GM10266 (cell line): ENCODE data around the gene B3GNT2.

ENCODE experiments used
- DNase-seq: peaks from one replicate; pipeline ENCODE4 v3.0.0; 2012; ENCODE audit errors: extremely low spot score
- CTCF ChIP-seq: IDR thresholded peaks from 2 replicates; pipeline ENCODE4 v1.5.1; 2012; ENCODE audit warnings: mild to moderate bottlenecking, low read depth; ENCODE audit not compliant: control insufficient read depth, insufficient read depth; ENCODE audit errors: missing control alignments

B3GNT2 gene

GRCh38 chr2:62186156-62186905 lies 9.6 kb upstream of the B3GNT2 start:
- no peak for DNase-seq
- no peak for TF ChIP-seq CTCF

GRCh38 chr2:62187246-62187645 lies 8.7 kb upstream of the B3GNT2 start:
- no peak for TF ChIP-seq CTCF
- DNase-seq, result no peak

- no peak for TF ChIP-seq CTCF
- no peak for DNase-seq
Measured at GRCh38 chr2:62188416-62188815, 7.5 kb upstream of the B3GNT2 start.

GRCh38 chr2:62189196-62189595 lies 6.7 kb upstream of the B3GNT2 start:
- no peak for DNase-seq
- TF ChIP-seq CTCF, result no peak

- TF ChIP-seq CTCF, result no peak
- DNase-seq, result no peak
Measured at GRCh38 chr2:62192811-62193210, 3.1 kb upstream of the B3GNT2 start.

GRCh38 chr2:62194558-62195420 lies 1.1 kb upstream of the B3GNT2 start:
- no peak for DNase-seq
- TF ChIP-seq CTCF, result no peak
